SHP77 (cell line): ENCODE results near the gene ADCK2.
"Not testable (repeated sequence)": the region's sequence is repeated elsewhere in the genome, so short reads cannot be mapped to it uniquely, and the experiment has no call there.

Source experiments
- DNase-seq, 2 experiments: peaks; one replicate each; lab custom pipeline; 2025; lab: John Stamatoyannopoulos, UW

Gene ADCK2

DNA sequence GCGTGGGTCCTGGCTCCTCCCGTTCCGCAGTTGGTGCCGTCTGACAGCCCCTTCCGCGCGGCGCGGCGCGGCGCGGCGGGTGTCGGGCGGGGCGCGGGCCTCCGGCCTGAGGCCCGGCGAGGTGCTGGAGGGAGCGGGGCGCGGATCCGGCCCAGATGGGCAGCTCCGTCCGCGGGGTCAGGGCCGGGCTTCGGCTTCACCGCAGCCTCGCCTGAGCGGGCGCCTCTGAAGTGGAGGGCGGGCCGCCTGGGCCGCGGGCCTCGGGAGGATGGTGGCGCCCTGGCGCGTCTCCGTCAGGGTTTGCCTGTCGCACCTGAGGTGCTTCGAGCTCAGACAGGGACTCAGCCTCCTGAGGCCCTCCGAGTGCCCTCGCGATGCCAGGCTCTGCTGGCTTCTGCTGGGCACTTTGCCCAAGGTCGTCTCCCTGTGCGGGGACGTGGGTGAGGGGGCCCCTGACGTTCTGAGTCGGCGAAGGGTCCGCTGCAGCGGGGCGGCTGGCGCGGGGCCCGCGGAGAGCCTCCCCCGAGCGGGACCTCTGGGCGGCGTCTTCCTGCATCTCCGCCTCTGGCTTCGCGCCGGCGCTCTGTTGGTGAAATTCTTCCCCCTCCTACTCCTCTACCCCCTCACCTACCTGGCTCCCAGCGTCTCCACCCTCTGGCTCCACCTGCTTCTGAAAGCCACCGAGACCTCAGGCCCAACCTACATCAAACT lies 473 bp downstream of the ADCK2 start:
- DNase-seq, result peak in 1 of 2 experiments; percentile 38

DNA sequence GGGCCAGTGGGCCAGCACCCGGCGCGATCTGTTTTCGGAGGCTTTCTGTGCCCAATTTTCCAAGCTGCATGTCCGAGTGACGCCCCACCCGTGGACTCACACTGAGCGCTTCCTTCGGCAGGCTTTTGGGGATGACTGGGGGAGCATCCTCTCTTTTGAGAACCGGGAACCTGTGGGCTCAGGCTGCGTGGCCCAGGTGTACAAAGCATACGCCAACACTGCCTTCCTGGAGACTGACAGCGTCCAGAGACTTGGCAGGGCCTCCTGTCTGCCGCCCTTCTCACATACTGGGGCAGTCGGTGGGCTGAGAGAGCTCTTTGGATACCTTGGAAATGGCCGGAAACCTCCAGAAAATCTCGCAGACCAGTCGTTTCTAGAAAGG lies 1.0 kb downstream of the ADCK2 start:
- no peak for DNase-seq

DNA sequence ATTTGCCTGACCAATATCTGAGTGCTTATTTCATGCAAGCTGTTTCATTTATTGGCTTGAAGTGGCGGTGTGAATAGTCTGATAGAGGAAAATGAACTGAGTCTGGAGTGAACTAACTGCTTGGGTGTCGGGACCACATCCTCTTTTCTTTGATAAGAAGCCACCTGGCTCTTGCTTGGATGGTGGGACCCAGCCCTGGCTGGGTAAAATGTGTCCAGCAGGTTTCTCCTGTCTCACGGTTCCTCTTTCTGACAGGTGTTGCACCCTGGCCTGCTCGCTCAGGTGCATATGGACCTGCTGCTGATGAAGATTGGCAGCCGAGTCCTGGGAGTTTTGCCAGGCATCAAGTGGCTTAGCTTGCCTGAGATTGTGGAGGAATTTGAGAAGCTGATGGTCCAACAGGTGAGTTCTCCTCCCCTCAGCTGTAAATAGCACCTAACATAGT lies 1.6 kb downstream of the ADCK2 start:
- no peak for DNase-seq

DNA sequence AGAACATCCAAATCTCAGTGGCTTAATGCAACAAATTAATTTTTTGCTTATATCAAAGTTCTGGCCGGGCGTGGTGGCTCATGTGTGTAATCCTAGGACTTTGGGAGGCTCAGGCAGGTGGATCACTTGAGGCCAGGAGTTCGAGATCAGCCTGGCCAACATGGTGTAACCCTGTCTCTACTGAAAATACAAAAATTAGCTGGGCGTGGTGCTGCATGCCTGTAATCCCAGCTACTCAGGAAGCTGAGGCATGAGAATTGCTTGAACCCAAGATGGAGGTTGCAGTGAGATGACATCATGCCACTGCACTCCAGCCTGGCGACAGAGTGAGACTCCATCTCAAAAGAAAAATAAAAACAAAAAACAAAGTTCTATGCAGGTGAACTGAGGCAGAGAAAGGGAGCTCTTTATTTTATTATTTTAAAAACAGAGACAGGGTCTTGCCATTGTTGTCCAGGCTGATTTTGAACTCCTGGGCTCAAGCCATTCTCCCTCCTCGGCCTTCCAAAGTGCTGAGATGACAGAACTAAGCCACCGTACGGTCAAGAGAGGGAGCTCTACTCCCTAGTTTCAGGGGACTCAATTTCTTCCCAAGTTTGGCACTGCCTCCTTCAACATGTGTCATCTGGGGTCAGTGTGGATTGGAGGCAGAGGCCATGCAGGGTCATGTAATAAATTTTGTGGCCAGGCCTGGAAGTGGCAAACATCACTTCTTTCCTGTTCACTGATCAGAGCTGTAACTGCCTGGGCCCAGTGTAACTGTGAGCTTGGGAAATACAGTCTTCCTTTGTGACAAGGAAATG lies 2.4 kb downstream of the ADCK2 start:
- DNase-seq, result no peak

DNA sequence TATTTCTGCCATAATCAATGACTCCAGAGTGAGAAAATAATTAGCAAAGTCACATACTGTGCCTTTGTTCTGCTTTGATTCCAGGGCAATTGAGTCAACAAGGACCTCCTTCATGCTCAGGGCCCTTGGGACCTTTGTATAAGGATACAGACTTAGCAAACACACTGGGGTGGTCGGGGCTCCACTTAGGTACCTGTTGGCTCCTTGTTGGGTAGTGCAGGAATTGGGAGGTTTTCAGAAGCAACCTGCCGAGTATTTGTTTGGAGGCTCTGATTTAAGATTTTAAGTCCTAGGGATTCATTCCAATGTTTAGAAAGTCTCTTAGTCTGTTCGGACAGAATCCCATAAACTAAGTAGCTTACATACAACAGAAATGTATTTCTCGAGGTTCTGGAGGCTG lies 3.0 kb downstream of the ADCK2 start:
- no peak for DNase-seq

DNA sequence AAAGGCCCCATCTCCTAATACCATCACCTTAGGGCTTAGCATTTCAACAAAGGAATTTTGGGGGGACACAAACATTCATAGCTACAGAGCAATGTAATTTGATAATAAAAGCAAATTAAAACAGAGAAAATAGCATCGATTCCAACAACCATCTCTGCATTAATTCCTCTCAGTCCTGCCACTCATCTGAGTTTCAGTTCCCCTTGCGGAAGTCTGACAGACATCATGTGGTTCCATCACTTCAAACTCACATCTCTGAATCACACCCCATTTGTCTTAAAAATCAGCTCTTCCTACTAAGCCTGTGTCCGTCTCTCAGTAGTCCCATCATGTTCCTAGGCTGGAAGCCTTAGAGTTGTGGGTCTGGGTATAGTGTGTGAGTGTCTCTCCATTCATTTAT lies 3.6 kb downstream of the ADCK2 start:
- no peak for DNase-seq

DNA sequence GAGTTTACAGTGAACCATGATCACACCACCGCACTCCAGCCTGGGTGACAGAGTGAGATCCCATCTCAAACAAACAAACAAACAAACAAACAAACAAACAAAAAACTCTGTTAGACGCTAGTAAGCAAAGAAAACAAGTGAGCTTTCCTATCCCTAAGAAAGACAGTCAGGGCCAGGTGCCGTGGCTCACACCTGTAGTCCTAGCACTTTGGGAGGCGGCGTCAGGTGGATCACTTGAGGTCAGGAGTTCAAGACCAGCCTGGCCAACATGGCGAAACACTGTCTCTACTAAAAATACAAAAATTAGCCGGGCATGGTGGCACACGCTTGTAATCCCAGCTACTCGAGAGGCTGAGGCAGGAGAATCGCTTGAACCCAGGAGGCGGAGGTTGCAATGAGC lies 4.2 kb downstream of the ADCK2 start:
- DNase-seq, result not testable (repeated sequence)

DNA sequence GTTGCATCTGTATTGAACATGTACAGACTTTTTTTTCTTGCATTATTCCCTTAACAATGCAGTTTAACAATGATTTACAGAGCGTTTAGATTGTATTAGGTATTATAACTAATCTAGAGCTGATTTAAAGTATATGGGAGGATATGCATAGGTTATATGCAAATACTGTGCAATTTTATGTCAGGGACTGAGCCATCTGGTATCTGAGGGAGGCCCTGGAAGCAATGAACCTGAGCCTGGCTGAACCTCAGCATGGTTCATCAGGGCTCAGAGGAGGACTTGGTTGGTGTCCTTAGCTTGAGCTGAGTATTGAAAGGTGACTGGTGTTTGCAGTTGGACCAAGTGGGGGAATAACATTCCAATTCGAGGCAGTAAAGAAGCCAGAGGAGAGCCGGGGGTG lies 4.8 kb downstream of the ADCK2 start:
- no peak for DNase-seq

DNA sequence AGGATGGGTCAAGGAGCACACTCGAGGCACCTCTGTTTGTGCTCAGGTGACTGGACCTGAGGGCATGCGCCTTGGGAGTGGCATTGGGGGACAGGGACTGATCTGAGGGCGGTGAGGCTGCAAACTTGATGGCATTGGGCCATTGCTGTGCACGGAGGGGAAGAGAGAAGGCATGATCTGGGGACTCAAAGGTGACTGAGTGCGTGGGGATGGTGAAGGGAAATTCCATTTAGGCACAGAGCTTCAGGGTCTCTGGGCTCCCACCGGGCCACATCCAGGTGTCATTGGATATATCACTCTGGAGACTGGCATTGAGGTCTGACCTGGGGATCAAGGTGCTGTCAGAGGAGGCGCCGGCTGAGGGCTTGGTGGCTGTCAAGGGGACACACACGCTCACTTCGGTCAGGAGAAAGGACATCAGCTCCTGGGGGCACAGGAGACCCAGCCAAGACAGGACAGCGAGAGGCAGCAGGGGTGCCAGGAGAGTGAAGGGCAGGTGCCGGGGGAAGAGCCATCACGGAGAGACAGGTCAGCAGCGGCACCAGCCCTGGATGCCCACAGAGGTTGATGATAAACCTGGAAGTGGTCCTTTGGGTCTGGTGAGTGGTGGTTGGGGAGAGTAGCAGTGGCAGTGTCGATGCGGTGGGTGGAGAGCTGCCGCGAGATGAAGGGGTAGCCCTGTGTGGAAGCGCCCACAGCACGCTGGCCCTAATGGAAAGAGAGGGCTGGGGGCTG lies 5.5 kb downstream of the ADCK2 start:
- no peak for DNase-seq

DNA sequence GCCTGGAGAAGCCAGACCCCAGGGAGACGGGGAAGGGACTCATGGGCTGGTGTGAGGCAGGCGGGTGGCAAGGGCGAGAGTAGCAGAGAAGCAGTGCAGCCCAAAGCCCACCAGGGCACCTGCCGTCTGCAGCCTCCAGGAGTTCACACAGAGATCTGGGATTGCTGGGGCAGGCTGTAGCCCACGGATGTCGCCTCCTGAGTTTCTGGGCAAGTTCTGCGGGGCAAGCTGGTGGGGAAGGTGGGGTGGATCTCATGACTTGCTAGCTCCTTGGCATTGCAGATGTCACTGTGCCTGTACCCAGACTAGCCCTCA lies 6.0 kb downstream of the ADCK2 start:
- no peak for DNase-seq

DNA sequence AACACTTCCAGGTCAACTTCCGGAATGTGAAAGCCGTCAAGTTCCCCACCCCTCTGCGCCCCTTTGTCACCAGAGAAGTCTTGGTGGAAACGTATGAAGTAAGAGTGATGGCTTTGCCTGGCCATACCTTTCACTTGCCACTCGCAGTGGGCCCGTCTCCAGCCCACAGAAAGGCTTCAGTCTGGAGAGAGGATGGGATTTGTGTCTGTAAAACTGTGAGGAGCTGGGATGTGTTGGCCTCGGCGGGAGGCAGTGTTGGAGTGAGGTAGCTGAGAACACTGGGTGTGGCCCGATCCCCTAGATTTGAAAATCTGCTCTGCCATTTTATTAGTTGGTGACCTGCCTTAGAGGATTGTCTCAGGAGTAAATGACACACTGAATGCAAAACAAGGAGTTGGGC lies 6.4 kb downstream of the ADCK2 start:
- no peak for DNase-seq

DNA sequence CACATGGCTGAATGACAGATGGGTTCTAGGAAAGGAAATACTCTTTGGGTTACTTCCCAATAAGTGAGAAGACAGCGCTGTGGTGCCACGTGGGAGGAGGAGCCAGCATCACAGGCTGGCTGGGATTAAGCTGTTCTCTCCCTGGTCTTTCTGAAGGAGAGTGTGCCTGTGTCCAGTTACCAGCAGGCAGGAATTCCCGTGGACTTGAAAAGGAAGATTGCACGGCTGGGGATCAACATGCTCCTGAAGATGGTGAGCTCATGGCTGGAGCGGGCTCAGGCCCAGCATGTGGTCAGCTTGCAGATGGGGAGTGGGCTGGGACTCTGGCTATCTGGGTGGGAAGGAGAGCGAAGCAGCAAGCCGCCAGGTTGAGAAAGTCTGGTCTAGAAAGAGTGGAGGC lies 8.1 kb downstream of the ADCK2 start:
- no peak for DNase-seq

DNA sequence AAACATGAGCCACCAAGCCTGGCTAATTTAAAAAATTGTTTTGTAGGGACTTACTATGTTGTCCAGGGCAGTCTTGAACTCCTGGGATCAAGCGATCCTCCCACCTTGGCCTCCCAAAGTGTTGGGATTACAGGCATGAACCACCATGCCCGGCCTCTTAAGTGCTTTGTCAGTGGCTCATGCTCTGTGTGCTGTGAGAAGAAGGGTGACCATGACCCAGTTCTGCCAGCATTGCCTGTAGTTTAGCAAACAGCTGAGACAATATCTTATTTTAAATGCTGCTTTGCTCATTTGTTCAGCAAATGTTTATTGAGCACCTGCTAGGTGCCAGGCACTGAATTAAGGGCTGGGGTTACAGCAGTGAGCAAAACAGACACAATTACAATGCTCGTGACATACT lies 9.0 kb downstream of the ADCK2 start:
- DNase-seq, result no peak

DNA sequence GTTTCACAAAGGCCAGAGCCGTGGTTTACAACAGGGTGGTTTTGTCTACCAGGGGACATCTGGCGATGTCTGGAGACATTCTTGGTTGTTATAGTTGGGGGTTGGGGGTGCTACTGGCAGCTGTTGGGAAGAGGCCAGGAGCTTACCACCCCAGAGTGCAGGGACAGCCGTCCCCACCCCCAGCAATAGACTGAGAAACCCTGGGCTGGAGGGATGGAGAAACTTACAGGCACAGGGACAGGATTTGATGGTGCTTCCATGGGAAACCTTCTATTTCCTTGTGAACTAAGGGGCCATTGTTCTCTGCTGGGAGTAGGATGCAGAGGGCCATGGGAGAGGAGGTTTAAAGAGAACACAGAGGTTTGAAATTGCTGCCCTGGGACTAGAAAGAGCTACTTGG lies 10.9 kb downstream of the ADCK2 start:
- DNase-seq, result no peak

DNA sequence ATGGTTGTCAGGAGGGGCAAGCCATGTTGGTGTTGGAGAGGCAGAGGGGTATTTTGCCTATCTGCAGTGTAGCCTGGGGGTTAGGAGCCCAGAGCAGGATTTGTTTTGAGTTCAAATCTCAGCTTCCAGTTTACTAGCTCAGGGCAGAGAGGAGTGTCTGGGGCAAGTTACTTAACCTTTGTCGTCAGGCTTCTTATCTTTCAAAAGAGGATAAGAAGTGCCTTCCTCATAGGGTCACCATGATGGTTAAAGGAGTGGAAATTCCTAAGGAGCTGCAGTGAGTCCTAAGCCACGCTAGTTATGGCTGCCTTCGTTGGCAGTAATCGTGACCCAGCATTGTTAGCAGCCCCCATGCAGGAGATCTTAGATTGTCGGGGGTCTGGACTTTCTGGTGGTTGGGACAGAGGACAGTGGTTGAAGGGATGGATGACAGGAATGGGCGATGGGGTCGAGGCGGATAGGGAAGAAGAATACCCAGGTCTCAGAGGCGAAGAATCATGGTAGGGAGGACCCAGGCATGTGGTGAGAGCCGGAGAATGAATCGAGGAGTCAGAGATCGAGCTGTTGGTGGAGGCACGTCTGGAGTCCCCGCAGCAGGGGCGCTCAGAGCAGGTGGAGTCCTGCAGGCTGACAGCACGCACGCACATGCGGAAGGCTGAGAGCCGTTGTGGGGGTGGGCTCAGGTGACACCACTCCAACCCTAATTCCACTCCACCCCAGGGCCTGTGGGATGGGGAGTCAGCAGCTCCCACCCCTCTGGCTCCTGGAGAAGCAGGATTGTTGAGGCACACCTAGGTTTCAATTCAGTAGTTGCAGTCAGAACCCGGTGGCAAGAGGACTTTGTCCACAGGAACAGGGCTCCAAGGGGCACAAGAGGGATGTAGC lies 11.6 kb downstream of the ADCK2 start:
- DNase-seq, result no peak

DNA sequence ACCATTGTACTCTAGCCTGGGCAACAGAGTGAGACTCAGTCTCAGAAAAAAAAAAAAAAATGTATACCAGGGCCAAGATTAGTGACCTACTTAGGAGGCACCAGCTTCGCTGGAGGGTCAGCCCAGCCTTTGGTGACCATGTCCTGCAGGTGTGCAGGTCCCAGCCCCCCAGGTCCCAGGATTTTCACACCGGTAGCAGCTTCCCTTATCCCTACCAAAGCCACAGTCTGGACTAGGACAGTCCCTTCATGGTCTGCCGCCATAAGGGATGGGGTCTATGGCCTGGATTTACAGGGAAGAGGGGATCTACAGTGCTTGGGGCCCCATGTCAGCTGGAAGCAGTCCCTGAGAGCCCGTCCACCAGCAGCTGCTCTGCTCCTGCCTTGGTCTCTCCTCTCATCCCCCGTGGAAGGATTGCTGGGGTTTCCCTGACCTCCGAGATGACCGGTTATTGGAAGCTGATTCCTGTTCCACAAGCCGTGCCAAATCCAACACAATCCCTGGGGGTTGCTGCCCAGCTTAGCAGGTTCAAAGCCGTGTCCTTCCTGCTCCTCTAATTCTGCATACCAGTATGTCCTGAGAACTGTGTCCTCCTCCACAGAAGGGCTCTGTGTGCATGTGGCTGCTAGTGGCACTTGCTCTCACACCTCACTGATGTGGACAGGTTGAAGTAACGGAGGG lies 12.8 kb downstream of the ADCK2 start:
- DNase-seq, result no peak

DNA sequence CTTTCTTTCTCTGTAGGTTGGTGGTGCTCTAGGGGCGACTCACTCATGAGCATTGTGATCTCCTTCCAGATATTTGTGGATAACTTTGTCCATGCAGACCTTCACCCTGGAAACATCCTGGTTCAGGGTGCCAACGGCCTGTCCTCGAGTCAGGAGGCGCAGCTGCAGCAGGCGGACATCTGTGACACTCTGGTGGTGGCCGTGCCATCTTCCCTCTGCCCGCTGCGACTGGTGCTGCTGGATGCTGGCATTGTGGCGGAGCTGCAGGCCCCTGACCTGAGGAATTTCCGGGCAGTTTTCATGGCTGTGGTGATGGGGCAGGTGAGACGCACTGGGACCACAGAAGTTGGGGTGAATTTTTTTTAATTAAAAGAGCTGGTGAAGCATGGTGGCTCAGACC lies 14.2 kb downstream of the ADCK2 start:
- no peak for DNase-seq

DNA sequence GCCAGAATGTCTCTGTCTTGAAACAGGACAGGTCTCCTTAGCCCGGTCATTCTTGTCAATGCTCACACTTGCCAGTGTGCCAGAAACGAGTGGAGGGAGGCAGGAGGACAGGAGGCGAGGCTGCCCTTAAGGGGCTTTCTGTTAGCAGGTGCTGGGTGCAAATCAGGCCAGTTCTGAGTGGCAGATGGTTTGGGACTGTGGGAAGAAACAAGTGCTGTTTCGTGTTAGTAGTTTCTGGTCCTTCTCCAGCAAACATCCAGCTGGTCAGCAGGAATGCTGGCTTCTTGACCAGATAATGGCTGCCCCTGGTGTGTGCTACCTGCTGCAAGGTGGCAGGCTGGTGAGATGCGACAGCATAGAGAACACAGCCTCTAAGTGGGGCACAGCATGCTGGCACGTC lies 15.6 kb downstream of the ADCK2 start:
- DNase-seq, result no peak

DNA sequence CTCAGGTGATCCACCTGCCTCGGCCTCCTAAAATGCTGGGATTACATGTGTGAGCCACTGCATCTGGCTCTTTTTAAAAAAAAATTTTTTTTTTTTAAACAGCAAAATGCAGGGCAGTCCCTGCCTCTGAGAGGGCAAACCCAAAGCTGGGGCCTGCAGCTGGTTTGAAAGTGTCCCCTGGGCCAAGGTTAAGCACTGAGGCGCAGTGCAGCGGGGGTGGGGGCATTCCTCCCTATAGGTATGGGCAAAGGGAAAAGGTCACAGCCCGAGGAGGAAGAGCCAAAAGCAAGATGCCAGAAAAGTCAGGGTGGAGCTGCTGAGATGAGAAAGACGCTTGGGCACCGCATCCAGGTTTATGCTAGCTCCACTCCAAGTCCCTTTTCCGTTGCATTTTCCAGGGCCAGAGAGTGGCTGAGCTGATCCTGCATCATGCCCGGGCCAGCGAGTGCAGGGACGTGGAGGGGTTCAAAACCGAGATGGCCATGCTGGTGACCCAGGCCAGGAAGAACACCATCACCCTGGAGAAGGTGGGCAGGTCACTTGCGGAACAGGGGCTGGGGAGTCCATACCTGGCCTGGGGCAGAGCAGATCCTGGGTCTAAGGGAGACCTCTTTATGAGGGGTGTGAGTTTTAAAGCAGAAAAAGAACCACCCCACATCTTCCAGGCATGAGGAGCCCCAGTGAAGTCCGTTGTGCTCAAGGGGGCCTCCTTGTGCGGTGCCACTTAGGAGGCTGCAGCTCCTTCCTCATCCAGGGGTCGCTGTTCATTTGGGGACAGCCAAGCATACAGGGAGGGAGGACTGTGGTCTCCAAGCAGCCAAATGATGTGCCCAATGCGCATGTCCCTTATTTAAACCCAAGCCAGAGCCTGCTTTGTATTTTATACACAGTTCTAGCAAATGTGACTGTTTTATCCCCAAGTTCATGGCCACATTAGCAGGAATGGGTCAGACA lies 16.7 kb downstream of the ADCK2 start:
- no peak for DNase-seq

DNA sequence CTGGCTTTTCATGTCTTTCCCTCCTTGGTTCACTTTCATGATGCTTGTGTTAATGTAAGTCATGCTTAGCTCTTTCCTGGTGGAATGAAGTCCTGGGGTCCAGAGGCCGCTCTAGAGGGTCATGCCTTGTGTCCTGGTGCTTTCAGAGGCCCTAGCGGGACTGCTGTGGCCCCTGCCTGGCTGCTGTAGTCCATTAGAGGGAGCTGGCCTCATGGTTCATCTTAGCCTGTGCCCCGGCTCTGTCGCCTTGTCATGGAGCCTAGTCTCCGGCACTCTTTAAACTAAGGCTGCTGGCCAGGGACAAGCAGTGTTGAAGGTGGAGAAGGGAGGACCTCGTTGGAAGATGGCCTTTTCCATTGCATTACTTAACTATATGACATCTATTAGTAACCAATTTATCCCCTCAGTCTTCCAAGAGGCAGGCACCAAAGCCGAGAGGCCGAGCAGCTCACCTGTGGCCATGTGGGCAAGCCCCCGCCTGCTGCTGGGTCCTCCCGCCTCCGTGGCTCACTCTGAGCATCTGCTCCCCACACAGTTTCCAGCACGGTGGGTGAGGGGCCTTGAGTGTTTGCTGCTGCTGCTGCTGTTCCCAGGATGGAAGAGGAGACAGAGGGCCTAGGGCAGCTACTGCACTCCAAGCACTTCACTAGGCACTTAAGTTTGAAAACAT lies 18.8 kb downstream of the ADCK2 start:
- DNase-seq, result no peak
